ENCODE results near the gene ARID4A.
"Not testable (repeated sequence)": the region's sequence is repeated elsewhere in the genome, so short reads cannot be mapped to it uniquely, and the experiment has no call there.

The ARID4A gene, protein sequence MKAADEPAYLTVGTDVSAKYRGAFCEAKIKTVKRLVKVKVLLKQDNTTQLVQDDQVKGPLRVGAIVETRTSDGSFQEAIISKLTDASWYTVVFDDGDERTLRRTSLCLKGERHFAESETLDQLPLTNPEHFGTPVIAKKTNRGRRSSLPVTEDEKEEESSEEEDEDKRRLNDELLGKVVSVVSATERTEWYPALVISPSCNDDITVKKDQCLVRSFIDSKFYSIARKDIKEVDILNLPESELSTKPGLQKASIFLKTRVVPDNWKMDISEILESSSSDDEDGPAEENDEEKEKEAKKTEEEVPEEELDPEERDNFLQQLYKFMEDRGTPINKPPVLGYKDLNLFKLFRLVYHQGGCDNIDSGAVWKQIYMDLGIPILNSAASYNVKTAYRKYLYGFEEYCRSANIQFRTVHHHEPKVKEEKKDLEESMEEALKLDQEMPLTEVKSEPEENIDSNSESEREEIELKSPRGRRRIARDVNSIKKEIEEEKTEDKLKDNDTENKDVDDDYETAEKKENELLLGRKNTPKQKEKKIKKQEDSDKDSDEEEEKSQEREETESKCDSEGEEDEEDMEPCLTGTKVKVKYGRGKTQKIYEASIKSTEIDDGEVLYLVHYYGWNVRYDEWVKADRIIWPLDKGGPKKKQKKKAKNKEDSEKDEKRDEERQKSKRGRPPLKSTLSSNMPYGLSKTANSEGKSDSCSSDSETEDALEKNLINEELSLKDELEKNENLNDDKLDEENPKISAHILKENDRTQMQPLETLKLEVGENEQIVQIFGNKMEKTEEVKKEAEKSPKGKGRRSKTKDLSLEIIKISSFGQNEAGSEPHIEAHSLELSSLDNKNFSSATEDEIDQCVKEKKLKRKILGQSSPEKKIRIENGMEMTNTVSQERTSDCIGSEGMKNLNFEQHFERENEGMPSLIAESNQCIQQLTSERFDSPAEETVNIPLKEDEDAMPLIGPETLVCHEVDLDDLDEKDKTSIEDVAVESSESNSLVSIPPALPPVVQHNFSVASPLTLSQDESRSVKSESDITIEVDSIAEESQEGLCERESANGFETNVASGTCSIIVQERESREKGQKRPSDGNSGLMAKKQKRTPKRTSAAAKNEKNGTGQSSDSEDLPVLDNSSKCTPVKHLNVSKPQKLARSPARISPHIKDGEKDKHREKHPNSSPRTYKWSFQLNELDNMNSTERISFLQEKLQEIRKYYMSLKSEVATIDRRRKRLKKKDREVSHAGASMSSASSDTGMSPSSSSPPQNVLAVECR

DNA sequence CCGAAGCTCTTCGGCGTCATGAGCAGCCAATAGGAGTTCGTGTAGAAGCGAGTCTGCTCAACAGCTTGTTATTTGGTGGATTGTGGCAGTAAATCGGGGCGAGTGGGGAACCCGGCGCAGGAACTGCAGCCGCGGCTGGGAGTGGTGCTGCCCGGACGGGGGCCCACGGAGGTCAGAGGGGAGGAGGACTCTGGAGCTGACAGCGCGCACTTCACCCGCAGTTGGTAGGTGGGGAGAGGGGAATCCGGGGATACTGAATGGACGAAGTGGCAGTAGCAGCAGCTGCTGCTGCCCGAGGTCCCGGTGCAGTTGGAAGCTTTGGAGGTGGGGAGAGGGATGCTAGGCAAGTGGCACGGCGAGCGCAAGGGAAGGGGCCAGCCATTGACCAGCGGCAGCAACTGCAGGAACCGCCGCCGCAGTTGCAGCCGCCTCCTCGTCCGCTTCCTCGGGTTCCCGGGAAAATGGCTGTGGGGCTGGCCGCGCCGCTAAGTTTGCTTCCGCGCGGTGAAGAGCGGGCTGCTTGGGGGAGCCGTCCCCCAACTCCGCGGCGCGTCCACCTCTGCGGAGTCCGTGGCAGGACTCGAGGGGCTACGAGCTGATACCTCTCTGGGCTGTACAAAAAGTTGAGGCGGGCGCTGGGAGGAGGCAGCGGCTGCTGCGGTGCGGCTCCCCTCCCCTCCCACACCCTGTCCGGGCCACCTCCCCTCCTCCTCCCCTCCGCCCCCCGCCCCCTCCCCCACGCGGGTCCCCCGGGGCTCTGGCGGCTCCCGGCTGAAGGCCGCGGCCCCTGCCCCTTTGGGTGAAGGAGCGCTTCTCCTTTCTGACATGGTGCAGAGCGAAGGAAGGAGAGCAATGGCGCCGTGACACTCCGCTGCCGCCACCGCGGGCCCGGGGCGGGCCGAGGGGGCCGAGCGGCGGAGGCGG, at the start of gene ARID4A:
ARID4A (plus strand) TSS at position 79 of the 924 bp plus-strand sequence. CDS start 1,300 bp downstream, outside the sequence.
- DNase-seq (ENCODE audit: low read depth): no peak

DNA sequence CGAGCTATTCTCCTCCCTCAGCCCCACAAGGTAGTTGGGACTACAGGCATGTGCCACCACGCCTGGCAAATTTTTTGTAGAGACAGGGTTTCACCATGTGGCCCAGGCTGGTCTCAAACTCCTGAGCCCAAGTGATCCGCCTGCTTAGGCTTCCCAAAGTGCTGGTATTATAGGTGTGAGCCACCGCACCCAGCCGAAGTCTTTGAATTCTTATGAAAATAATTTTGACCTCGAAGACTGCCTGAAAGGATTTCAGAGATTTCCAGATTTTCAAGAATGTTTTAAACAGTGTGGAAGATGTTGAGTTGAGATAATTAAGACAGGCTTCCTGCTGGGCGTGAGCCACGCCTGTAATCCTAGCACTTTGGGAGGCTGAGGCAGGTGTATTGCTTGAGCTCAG, 48.7 kb upstream of the ARID4A start:
- no peak for DNase-seq (ENCODE audit: low read depth)

DNA sequence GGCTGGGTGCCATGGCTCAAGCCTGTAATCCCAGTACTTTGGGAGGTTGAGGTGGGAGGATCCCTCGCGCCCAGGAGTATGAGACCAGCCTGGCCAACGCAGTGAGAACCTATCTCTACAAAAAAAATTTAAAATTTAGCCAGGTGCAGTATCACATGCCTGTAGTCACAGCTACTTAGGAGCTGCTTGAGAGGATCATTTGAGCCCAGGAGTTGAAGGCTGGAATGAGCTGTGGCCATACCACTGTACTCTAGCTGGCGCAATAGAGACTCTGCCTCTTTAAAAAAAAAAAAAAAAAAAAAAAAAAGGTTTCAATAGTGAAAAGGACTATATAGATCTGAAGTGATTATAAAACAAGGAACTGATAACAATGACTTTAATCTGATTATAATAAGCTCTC, 40.2 kb upstream of the ARID4A start:
- DNase-seq (ENCODE audit: low read depth): no peak

DNA sequence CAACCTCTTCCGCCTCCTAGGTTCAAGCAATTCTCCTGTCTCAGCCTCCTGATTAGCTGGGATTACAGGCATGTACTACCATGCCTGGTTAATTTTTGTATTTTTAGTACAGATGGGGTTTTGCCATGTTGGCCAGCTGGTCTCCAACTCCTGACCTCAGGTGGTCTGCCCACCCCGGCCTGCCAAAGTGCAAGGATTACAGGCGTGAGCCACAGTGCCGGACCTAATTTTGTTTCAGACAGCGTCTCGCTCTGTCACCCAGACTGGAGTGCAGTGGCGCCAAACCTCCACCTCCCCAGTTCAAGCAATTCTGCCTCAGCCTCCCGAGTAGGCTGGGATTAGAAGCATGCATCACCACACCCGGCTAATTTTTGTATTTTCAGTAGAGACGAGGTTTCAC, 36.4 kb upstream of the ARID4A start:
- not testable (repeated sequence) for DNase-seq (ENCODE audit: low read depth)

DNA sequence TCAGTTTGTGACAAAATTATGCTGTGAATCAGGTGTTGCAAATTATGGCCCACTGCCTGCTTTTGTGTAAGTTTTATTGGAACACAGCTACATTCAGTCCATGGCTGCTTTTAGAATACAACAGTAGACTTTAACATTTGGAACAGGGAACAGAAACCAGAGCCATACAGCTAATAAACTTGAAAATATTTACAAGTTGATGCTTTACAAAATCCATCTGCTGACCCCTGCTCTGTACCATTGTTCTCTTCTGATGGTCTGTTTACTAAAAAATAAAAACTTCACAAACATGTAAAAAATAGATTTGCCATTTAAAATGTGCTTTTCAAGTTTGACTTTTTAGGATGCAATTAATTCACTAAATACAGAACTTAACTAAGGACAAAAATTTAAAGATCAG, 33.0 kb upstream of the ARID4A start:
- DNase-seq (ENCODE audit: low read depth): no peak

DNA sequence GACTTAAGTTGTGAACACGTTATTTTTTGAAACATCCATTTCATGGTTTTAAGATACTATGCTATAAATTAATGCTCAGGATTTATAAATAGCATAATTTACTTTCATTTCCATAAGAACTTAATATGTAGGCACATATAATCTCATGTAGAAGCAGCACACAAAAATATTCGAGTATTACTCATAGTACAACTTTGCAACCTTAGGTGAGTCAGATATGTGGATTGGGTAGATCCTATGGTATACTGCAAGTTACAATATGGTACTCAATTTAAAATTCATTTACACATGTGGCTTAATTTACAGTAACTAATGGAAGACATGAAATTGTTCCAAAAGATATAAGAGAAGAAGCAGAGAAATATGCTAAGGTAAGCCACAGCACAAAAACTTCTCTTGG, 27.7 kb upstream of the ARID4A start:
- DNase-seq (ENCODE audit: low read depth): no peak

DNA sequence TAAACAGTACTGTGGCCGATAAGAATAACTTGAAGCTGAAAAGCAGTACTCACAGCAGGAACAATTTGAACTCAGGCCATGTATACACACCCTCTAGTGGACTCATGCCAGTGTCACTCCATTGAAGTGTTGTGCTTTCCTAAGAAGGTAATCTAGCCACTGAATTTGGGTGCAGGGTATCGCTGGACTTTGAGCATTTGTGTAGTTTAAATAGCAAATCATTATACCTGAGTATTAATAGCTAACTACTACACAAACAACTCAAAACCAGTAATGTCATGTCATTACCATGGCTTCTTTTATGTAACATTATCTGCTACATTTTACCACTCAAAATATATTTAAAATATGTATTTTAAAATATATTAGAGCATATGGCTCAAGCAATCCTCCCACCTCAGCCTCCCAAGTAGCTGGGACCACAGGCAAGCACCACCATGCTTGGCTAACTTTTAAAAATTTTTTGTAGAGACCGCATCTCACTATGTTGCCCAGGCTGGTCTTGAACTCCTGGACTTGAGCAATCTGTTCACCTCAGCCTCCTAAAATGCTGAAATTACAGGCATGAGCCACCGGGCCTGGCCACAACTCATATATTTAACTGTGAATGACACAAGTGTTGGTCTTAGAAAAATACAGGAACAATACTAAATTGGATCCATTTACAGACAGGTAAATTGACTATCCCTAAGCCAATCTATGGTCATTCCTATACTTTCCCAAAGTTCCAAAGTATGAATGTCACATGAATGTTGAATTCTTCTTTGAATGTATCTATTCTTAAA, 25.6 kb upstream of the ARID4A start:
- DNase-seq (ENCODE audit: low read depth): no peak

DNA sequence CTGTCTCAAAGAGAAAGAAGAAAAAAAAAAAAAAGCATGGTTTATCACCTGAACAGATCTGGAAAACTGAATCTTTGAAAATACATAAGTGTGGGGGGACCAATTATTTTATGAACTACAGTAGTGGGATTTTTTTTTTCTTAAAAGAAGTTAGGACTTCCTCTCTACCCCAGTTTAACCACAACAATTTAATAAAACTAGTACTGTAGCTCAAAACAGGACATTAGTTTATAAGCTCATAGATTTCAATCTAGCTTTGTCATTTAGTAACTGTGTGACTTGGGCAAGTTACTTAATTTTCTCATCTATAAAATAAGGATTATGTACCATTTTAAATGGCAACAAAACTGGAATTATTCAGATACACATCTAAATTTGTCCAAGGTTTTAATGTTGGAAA, 23.5 kb upstream of the ARID4A start:
- no peak for DNase-seq (ENCODE audit: low read depth)

DNA sequence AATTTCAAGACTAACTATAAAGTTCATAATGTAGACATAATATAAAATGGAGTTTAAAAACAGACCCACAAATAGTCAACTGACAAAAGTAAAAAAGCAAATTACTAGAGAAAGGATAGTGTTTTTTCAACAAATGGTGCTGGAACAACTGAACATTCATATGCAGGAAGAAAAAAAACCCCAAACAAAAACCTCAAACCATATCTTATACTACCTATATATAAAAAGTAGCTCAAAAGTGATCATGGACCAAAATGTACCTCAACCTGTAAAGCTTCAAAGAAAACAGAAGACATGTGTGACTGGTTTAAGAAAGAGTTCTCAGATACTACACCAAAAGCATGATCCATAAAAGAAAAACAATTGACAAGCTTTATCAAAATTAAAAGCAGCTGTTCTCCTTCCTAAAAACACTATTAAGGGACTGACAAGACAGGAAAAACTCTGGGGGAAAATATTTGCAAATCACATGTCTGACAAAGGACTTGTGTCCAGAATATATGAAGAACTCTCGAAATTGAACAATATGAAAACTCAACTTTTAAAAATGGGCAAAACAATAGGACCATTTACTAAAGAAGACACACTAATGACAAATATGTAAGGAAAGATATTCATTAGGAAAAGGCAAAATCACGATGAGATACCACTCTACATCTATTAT, 22.7 kb upstream of the ARID4A start:
- no peak for DNase-seq (ENCODE audit: low read depth)

DNA sequence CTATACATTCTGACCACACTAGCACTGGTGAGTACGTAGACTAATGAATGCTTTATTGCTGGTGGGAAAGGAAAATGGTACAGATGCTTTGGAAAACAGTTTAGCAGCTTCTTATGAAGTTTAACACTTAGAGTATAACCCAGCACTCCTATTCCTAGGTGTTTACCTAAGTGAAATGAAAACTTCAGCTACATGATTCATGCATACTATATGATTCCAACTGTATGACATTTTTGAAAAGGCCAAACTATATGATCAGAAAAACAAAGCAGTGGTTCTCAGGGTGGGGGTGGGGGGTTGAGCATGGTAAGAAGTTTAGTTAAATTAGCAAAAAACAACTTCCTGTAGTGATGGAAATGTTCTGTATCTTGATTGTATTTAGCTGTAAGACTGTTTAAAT, 22.1 kb upstream of the ARID4A start:
- no peak for DNase-seq (ENCODE audit: low read depth)

DNA sequence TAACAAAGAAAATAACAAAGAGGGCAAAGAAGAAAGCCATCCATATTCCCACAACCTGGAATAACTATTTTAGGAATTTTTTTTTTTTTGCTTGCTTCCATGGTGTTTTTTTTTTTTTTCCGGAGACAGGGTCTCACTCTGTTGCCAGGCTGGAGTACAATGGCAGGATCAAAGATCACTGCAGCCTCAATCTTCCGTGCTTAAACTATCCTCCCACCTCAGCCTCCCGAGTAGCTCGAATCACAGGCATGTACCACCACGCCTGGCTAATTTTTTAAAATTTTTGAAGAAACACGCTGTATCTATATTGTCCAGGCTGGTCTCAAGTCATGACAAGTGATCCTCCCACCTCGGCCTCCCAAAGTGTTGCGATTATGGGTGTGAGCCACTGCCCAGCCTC, 20.2 kb upstream of the ARID4A start:
- DNase-seq (ENCODE audit: low read depth): no peak

DNA sequence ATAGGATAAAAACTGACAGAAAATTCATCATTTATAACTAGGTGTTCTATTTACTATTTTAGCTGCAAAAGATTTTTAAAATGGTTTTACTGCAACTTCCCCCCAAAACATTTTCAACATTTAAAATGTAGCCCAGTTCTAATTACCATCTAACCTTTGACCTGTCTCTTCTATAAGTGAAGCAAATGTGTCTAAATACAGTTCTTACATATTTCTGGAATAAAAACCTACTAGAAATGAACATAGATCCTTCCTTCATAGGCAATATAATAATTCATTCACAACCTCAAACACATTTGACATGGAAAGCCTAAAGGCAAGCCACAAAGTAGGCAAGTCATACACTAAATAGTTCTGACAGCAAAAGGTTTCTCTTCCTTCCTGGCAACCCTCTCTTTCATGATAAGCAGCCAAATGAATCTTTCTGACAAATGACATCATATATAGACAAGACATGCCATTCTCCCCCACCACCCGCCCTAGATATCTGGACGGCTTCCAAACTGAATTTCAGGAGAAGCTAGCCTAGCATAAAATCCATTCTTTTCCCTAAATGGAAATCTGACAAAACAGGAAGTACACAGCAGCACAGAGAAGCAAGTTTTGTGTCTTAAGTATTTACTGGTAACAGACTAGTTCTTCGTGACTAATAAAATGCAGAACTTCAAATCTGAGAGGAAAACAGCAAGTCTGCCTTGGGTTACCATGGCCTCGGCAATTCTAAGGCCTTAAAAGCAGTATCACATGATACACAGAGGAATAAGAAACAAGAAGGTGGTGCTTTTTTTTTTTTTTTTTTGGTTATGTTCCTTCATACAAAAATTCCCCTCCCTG, 17.2 kb upstream of the ARID4A start:
- peak; percentile 90 for DNase-seq (ENCODE audit: low read depth)

DNA sequence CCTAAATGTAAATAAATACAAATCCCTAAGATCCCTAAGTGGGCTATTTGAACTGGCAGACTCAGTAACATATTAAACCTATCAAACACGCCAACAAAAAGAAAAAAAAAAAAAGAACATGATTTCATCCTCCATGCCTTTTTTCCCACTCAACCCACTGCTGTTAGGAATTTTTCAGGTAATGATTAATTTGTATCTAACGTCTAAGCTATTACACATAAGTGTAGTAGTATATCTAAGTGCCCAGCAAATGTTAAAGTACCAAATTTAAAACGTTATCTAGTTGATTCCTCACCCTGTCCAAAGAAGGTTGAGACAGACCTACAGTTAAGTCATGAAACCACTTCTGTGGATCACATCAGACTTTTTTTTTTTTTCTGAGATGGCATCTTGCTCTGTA, 16.4 kb upstream of the ARID4A start:
- no peak for DNase-seq (ENCODE audit: low read depth)

DNA sequence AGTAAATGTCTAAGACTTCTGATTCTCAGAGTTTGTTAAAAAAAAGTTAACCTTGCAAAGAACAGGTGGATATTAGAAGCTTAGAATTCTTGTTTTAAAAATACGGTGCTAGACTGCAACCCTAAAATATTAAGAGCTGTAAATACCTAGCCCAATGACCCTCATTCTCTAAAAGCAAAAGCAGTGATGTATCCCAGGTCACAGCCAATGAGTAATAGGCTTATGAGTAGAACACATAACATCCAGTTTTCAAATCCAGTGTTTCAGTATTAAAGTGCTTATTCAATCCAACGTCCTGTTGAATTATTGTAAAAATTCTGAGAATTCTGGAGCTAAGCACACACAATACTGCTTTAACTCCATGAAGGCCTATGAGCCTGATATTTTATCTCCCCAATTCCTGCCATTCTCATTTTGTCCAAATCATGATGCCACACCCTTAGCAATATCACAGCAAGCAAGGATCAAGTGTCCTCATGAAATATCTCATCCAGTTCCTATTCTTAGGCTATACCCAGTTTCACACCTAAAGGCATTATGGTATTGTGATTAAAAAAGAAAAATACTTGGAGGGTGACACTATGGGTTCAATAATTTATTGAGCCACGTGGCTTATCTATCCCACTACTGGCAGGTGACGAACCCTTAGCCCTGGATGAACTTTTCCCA, 15.3 kb upstream of the ARID4A start:
- DNase-seq (ENCODE audit: low read depth): no peak

DNA sequence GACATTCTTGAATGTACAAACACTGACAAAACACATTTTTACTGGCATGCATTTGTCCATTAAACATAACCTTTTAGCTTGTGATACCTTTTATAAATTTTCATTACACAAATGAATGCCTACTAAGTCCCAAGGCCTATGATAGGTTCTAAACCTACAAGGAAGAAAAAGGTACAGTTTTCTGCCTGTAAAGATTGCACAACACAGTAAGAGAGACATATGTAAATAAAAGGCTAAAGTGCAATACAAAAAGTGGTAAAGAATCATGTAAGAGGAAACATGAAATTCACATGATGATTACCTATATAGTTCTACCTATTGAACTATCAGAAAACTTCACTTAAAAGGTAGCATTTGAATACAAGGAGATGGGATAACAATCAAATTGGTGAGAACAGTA, 14.6 kb upstream of the ARID4A start:
- DNase-seq (ENCODE audit: low read depth): no peak

DNA sequence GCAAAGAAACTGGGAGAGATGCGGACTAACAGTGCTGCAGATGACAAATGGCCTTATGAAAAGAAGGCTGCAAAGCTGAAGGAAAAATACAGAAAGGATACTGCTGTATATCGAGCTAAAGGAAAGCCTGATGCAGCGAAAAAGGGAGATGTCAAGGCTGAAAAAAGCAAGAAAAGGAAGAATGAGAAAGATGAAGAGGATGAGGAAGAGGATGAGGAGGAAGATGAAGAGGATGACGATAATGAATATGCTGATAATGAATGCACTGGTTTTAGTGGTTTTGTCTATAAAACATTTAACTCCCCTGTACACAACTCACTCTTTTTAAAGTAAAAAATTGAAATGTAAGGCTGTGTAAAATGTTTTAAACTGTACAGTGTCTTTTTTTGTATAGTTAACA, 13.2 kb upstream of the ARID4A start:
- DNase-seq (ENCODE audit: low read depth): no peak

DNA sequence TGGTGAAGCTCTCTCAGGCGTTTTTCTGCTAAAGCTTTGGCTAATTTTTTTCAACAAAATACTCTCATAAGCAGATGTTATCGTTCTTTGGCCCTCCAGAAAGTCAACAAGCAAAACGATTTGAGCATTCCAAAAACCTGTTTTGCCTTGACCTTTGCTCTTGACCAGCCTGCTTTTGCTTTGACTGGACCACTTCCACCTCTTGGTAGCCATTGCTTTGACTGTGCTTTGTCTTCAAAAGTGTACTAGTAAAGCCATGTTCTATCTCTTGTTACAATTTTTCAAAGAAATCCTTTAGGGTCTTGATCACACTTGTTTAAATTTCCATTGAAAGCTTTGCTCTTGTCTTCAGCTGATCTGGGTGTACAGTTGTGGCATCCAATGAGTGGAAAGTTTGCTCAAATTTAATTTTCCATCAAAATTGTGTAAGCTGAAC, 10.7 kb upstream of the ARID4A start:
- DNase-seq (ENCODE audit: low read depth): no peak

DNA sequence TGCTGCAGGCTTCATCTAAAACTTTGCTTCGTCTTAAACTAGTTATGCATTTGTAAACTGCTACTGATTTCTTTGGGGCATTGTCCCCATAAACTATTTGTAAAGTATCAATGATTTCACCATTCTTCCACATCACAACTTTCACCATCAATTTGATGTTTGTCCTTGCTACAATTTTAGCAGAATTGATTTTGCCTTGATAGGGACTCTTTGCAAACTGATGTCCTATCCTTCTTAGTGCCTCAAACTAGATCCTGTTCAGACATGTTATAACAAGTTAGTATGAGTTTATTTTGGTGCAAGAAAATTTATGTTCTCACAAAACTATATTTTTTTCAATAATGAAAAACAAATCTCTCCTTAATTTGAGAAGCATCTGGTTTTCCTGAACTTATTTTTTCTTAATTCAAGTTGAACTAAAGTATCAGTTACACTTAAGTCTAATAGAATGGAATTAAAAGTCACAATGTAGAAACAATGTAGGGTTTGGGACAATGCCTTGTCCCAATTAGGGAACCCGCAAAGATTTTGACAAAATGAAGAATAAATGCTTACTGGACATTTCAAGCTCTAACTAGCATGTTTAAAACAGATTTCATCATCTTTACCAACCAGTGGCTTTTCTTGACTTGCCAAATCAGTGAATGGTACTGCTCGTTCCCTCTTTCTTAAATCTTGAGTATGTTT, 10.1 kb upstream of the ARID4A start:
- DNase-seq (ENCODE audit: low read depth): no peak

Data from GM04503 (cell line).